Muscle layer of duodenum (tissue), 2 donors: ENCODE measurements around the gene IKZF3.
A peak's percentile ranks its signal among the peaks of the same experiment; 100 is the strongest.

Experiments
- H3K27ac ChIP-seq: one replicate; pipeline ENCODE4 v1.7.0; 2013; ENCODE audit warnings: mild to moderate bottlenecking, low read length
- H3K27me3 ChIP-seq: one replicate; pipeline ENCODE4 v1.7.0; 2013; ENCODE audit warnings: low read depth, mild to moderate bottlenecking, control low read depth, low read length
- H3K36me3 ChIP-seq, 2 donors: one replicate each; pipeline ENCODE4 v1.7.0; 2013; ENCODE audit warnings: low read length in 2 of 2, control low read depth in 1 of 2, mild to moderate bottlenecking in 1 of 2; ENCODE audit not compliant: insufficient read depth in 2 of 2, control insufficient read depth in 1 of 2
- H3K4me1 ChIP-seq, 2 donors: one replicate each; pipeline ENCODE4 v1.7.0; 2013; ENCODE audit warnings: low read length in 2 of 2, mild to moderate bottlenecking in 2 of 2, control low read depth in 1 of 2, moderate library complexity in 1 of 2; ENCODE audit not compliant: insufficient read depth in 2 of 2, control insufficient read depth in 1 of 2
- H3K4me3 ChIP-seq, 2 donors: one replicate each; pipeline ENCODE4 v1.7.0; 2013; ENCODE audit warnings: low read length in 2 of 2, low read depth in 1 of 2, mild to moderate bottlenecking in 1 of 2
- H3K9me3 ChIP-seq, 2 donors: one replicate each; pipeline ENCODE4 v1.7.0; 2013; ENCODE audit warnings: low read length in 2 of 2, control low read depth in 1 of 2, mild to moderate bottlenecking in 1 of 2; ENCODE audit not compliant: control insufficient read depth in 1 of 2
- donor health status: healthy.

Gene IKZF3

DNA sequence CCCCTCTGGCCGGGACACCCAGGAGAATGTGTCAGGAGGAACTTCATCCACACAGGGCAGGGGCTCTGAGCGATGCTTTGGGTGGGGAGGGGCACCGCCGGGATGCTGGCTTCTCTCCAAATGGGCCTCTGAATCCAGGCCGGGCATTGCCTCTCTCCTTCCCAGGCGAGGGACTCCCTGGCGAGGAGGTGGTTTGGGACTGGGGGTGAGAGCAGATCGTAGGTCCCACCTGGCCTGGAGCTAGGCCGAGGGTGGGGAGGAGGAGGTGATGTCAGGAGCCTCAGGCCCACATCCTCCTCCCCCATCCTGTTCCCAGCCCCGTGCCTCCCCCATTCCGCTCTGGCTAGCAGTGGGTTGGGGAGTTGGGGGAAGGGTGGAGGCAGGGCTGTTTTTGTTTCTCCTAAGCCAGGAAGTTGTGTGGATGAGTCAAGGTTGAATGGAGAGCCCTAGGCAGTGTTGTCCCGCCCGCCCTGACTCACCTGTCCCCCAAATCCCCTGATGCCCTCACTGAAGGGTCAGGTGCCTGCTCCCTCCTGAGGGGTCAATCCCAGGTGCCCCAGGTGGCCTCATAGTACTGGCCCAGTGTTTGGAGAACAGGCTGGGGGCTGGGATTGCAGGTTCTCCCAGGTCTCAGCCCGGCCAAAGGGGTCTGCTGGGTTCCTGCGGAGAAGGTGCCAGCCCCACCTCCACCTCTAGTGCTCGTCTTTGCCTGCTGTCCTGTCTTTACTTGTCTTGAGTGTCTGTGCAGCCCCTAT is 123.6 kb downstream of the IKZF3 start:
- Histone ChIP-seq H3K4me1 (peaks cover 0 to 24% of the 10 kb centered on the region in 2 donors), H3K36me3 (no peaks in the 10 kb centered on the region), H3K9me3 (no peaks in the 10 kb centered on the region), H3K4me3 (peak overlapping the region in 1 of 2 donors; percentile 44), H3K27ac (peak overlapping the region; percentile 74), H3K27me3 (peaks cover 5% of the 10 kb centered on the region)

- Histone ChIP-seq H3K4me3 (peak overlapping the region; percentile 44 to 52), H3K4me1 (peaks cover 0 to 24% of the 10 kb centered on the region in 2 donors), H3K27me3 (peaks cover 5% of the 10 kb centered on the region), H3K9me3 (no peaks in the 10 kb centered on the region), H3K27ac (peak overlapping the region; percentile 74), H3K36me3 (no peaks in the 10 kb centered on the region)
These were observed 124.2 kb downstream of the IKZF3 start for GRCh38 chr17:39739885-39740356.

DNA sequence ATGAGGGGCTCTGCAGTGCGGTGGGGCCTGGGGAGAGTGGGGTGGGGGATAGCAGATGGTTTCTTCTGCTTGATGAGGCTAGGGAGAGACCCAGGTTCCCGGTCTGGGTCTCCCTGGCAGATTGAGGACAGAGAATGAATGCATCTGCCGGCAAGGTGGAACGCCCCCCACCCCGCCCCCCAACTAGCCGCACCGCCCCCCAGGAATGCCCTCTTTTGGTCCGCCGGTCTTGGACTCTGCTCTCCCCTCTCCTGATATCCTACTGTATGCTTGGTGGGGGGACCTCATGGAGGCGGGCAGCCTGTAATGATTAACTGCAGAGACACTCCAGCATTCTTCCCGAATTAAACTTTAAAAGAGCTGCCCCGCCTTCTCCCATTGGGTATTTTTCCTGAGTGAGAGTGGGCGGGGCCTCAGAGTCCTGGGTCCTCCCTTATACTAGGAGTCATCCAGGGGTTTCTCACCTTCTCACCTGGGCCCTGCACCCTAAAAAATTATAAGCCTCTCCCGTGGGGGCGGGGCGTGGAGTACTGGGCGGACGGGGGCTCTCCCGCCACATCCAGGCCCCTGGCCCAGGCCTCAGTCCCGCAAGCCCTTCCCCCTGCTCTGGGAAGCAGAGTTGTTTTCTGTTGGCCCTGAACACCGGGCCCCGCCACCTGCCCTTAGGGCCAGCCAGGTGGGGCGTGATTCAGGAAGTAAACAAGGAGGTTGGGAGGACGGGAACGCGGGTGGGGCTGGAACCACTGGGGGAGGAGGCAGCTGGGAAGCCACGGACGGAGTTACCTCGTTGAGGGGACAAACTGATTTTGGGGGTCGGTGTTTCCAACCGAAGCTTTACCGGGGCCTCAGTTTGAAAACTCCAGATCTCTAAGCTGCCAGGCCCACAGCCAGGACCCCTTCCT is 124.9 kb downstream of the IKZF3 start:
- Histone ChIP-seq H3K27me3 (peaks cover 5% of the 10 kb centered on the region), H3K9me3 (no peaks in the 10 kb centered on the region), H3K36me3 (no peaks in the 10 kb centered on the region), H3K27ac (peak overlapping the region; percentile 74), H3K4me1 (peaks cover 0 to 24% of the 10 kb centered on the region in 2 donors), H3K4me3 (peak overlapping the region; percentile 44 to 52)

DNA sequence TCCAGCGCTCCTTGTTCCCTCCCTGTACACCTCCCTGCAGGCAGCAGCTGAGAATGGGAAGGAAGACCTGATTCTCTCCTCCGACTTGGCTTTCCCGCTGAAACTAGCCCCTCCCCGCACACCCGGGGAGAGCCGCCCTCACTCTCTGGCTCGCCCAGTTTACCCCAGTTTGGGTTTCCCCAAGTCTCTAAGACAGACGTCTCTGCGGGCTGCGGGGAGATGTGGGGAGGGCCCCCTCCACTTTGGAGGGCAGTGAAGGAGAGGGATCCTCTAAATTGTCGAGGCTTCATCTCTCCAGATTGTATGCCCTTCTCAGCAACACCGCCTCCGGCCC is 125.6 kb downstream of the IKZF3 start:
- Histone ChIP-seq H3K27ac (peak overlapping the region; percentile 72), H3K27me3 (peaks cover 5% of the 10 kb centered on the region), H3K4me1 (peaks cover 0 to 24% of the 10 kb centered on the region in 2 donors), H3K4me3 (peak overlapping the region; percentile 52 to 55), H3K36me3 (no peaks in the 10 kb centered on the region), H3K9me3 (no peaks in the 10 kb centered on the region)

DNA sequence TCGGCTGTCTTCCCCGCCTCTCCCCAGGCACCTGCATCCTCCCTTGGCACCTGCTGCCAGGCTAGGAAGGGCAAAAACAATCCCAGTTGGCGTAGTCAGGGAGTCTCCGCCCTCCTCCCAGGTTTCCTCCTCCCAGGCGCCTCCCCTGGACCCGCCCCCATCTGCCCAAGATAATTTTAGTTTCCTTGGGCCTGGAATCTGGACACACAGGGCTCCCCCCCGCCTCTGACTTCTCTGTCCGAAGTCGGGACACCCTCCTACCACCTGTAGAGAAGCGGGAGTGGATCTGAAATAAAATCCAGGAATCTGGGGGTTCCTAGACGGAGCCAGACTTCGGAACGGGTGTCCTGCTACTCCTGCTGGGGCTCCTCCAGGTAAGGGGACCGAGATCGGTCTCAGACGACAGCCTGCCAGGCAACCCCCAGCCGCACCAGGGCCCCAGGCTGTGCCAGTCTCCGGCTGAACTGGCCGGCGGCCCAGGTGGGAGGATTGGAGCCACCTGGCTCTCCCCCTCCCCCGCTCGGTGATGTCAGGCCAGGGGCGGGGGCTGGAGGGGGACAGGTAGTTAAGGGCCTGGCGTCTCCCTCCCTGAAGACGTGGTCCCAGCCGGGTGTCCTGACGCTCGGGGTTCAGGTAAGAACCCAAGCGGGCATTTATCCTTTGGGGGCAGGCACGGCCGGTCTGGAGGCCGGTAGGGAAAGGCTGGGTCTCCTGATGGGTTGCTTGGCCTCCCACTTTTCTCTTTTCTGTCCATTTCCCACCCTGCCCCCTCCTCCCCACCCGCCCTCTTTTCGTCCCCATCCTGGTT is 126.1 kb downstream of the IKZF3 start, which contains the start of gene GRB7:
Gene GRB7, plus strand, starts transcription at position 179 of the 808 bp plus-strand sequence. CDS start 4,364 bp downstream, outside the sequence.
- Histone ChIP-seq H3K4me3 (peak within 1 kb of the TSS; percentile 52 to 55), H3K27ac (peak within 1 kb of the TSS; percentile 72), H3K36me3 (no peaks in the 10 kb centered on the region), H3K27me3 (peaks cover 5% of the 10 kb centered on the region), H3K9me3 (no peaks in the 10 kb centered on the region), H3K4me1 (peaks cover 0 to 24% of the 10 kb centered on the region in 2 donors)

DNA sequence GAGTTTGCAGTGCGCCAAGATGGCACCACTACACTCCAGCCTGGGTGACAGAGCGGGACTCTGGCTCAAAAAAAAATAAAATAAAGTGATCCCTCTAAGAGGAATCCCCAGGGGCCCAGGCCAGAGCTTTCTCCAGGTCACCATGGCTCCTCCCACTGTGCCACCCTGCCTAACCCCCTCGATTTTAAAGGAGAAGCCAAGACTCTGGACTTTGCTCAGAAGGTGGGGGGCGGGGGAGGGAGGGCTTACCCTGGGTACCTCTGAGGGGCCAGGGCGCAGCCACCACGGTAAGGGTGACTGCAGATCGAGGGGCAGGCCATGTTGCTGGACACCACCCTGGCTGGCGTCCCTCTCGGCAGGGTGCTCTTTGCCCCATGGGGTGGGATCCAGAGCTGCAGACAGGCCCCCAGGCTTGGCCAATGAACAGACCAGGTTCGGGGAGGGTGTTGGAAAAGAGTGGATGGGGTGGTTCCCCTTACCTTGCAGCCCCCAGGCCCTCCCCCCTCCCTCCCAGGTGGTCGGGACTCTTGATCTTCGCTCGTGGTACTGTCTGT is 126.8 kb downstream of the IKZF3 start:
- no peaks in the 10 kb centered on the region for H3K9me3 ChIP-seq
- peak overlapping the region; percentile 72 for H3K27ac ChIP-seq
- H3K4me3 ChIP-seq, result peak overlapping the region in 1 of 2 donors; percentile 55

DNA sequence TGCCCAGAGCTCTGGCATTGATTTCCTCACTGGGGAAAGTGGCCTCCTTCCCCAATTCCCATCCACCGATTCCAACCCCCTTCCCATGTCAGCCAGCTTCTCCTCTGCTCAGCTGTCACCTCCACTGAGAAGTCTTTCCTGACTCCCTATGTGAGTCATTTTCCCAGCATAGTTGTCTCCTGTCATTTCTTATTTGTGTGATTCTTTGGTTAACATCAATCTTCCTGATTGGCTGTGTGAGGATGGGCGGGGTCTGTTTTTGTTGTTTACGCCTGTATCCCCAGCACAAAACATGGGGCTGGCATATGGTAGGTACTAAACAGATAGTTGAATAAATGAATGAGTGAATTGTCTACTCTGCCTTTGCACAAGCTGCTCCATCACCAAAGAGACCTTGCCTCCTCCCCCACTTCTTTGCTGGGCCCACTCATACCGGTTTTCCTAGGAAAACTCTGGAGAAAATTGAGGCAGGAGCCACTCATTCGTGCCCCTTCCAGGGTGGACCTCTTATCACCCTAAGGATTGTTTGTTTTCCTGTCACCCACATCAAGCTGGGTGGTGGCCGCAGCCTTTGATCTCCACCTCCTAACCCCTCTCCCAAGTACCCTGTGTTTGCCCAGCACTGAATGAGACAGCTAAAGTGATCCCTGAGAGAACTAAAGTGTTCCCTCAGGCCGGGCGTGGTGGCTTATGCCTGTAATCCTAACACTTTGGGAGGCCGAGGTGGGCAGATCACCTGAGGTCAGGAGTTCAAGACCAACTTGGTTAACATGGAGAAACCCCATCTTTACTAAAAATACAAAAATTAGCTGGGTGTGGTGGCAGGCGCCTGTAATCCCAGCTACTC is 127.6 kb downstream of the IKZF3 start:
- Histone ChIP-seq H3K27me3 (peaks cover 5% of the 10 kb centered on the region), H3K36me3 (no peaks in the 10 kb centered on the region), H3K9me3 (no peaks in the 10 kb centered on the region), H3K4me3 (no peak overlapping the region), H3K27ac (no peak overlapping the region), H3K4me1 (peaks cover 0 to 24% of the 10 kb centered on the region in 2 donors)

More for the DNA sequence above, 126.8 kb downstream of the IKZF3 start:
- no peaks in the 10 kb centered on the region for H3K36me3 ChIP-seq
- H3K4me1 ChIP-seq, result peaks cover 0 to 24% of the 10 kb centered on the region in 2 donors
- H3K27me3 ChIP-seq, result peaks cover 5% of the 10 kb centered on the region

DNA sequence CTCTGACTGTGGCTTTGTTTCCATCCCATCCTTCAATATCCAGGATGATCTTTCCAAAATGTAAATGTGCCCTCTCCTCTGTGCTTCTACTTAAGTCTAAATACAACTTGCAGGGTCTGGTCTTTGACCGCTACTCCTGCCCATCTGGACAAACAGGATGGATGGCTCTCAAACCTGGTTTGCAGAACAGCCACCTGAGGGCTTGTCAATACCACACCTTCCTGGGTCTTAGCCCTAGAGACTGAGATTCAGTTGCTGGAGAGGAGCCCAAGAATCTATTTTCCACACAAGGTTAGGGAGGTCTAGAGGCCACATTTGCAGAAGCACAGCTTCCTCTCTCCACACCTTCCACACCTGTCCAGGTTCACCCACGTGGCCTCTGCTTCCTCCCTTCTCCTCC is 128.2 kb downstream of the IKZF3 start:
- peaks cover 0 to 24% of the 10 kb centered on the region in 2 donors for H3K4me1 ChIP-seq
- H3K36me3 ChIP-seq, result no peaks in the 10 kb centered on the region
- peaks cover 5% of the 10 kb centered on the region for H3K27me3 ChIP-seq
- H3K4me3 ChIP-seq, result no peak overlapping the region
- H3K9me3 ChIP-seq, result no peaks in the 10 kb centered on the region
- no peak overlapping the region for H3K27ac ChIP-seq

DNA sequence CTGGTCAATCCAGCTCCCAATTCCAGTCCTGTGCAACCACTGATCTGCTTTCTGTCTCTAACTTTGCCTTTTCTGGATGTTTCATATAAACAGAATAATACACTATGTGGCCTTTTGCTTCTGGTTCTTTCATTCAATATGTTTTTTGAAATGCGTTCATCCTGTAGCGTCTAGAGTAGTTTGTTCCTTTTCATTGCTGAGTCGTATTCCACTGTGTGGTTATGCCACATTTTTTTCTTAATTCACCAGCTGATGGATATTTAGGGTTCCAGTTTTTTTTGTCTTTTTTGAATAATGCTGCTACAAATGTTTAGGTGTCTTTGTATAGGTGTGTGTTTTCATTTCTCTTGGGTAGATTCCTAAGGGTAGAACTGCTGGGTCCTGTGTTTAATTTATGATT is 131.5 kb downstream of the IKZF3 start:
- Histone ChIP-seq H3K4me1 (peaks cover 0 to 8% of the 10 kb centered on the region in 2 donors), H3K4me3 (no peak overlapping the region), H3K27me3 (no peaks in the 10 kb centered on the region), H3K36me3 (peaks cover 6 to 16% of the 10 kb centered on the region in 2 donors), H3K9me3 (no peaks in the 10 kb centered on the region), H3K27ac (no peak overlapping the region)
